Lung (tissue), 12 donors: ENCODE data around the gene COPS7B. TPM values are rescaled to one million over a fixed set of nuclear protein-coding genes. Genes with fewer than 3 reads are reported as not detected.

Experiments
- ATAC-seq: fragments of 200-7000 bp; cut with Tn5 transposase; one replicate; pipeline ENCODE4 v1.9.1; 2020; ENCODE audit warnings: moderate number of reproducible peaks; ENCODE audit not compliant: insufficient read depth, low FRiP score
- DNase-seq, 3 donors: peaks; one replicate each; pipeline ENCODE4 v3.0.0-alpha.2; 2013 to 2017
- H3K27ac ChIP-seq, 2 donors: one replicate each; pipeline ENCODE4 v1.5.1; 2013; ENCODE audit warnings: mild to moderate bottlenecking in 2 of 2, moderate library complexity in 2 of 2, control low read depth in 1 of 2, inconsistent platforms in 1 of 2, low read depth in 1 of 2, low read length in 1 of 2
- H3K27me3 ChIP-seq, 3 donors: one replicate each; pipeline ENCODE4 v1.5.1; 2013; ENCODE audit warnings: low read length in 2 of 3; ENCODE audit not compliant: control insufficient read depth in 3 of 3, insufficient read depth in 3 of 3
- H3K36me3 ChIP-seq, 4 donors: one replicate each; pipeline ENCODE4 v1.5.1; 2013; ENCODE audit warnings: low read length in 4 of 4, mild to moderate bottlenecking in 1 of 4, moderate library complexity in 1 of 4; ENCODE audit not compliant: control insufficient read depth in 4 of 4, insufficient read depth in 4 of 4
- H3K4me1 ChIP-seq, 5 donors: one replicate each; pipeline ENCODE4 v1.5.1; 2013; ENCODE audit warnings: low read length in 5 of 5, mild to moderate bottlenecking in 2 of 5, moderate library complexity in 1 of 5; ENCODE audit not compliant: control insufficient read depth in 5 of 5, insufficient read depth in 5 of 5
- H3K4me3 ChIP-seq: one replicate; pipeline ENCODE4 v1.5.1; 2013; ENCODE audit warnings: mild to moderate bottlenecking, control low read depth, moderate library complexity
- H3K9ac ChIP-seq, 2 donors: one replicate each; pipeline ENCODE4 v1.5.1; 2013; ENCODE audit warnings: low read length in 2 of 2, control low read depth in 1 of 2; ENCODE audit not compliant: insufficient read depth in 1 of 2
- H3K9me3 ChIP-seq, 4 donors: one replicate each; pipeline ENCODE4 v1.5.1; 2013; ENCODE audit warnings: low read length in 3 of 4, mild to moderate bottlenecking in 1 of 4, moderate library complexity in 1 of 4; ENCODE audit not compliant: control insufficient read depth in 4 of 4, insufficient read depth in 3 of 4
- CTCF ChIP-seq: IDR thresholded peaks from 2 replicates; pipeline ENCODE4 v1.5.1; 2012; ENCODE audit warnings: mild to moderate bottlenecking; ENCODE audit errors: control extremely low read depth, extremely low read depth
- WGBS, 2 donors: extraction: QIAGEN DNeasy Blood & Tissue Kit; methylation state at CpG; one replicate each; pipeline ENCODE4 v1.1.7; 2013; 5-methylcytosine and 5-hydroxymethylcytosine counted together
- polyA plus RNA-seq, 2 donors: library from polyadenylated mRNA; stranded (reverse); fragments of 200-250 nt; gene quantifications; one replicate each; pipeline ENCODE4 v1.2.1, GENCODE V29; 2013
- total RNA-seq, 2 donors: library from RNA; depleted of rRNA in 1 of 2; stranded (reverse); fragments of >200 nt in 1 of 2; gene quantifications; one replicate each; pipeline ENCODE4 v1.2.1, GENCODE V29; 2014 to 2021
- donor health status: control.
- donor health status: control.
- donor health status: Bipolar disorder and iron deficiency.
- donor health status: healthy.
- donor health status: DM: yes; HTN: yes; CAD: no.

The COPS7B gene
- total and polyA plus RNA-seq, 4 donors = 19.5 to 39.4 (median 23.1) TPM

- ATAC-seq = no peak
- Histone ChIP-seq H3K9ac (peak overlapping the region; percentile 16 to 63), H3K36me3 (peaks cover 3 to 12% (median 8%) of the 10 kb centered on the region in 4 donors), H3K27ac (peak overlapping the region; percentile 8 to 41), H3K27me3 (no peaks in the 10 kb centered on the region), H3K4me1 (peaks cover 3 to 34% (median 14%) of the 10 kb centered on the region in 5 donors), H3K4me3 (peak overlapping the region; percentile 98), H3K9me3 (no peaks in the 10 kb centered on the region)
- WGBS, 2 donors = 52 to 55% methylated on average over 6 of the region's 6 CpGs
- peak in 1 of 3 donors; percentile 10 for DNase-seq
- TF ChIP-seq CTCF = no peak
Measured at GRCh38 chr2:231785822-231786176, 446 bp upstream of the COPS7B start.

GRCh38 chr2:231786917-231787292 is 660 bp downstream of the COPS7B start:
- peaks cover 3 to 33% (median 14%) of the 10 kb centered on the region in 5 donors for H3K4me1 ChIP-seq
- H3K27me3 ChIP-seq = no peaks in the 10 kb centered on the region
- TF ChIP-seq CTCF = no peak
- WGBS, 2 donors = 11 to 17% methylated on average over 11 of the region's 11 CpGs
- no peak for DNase-seq
- peaks cover 3 to 17% (median 16%) of the 10 kb centered on the region in 4 donors for H3K36me3 ChIP-seq
- H3K9ac ChIP-seq = peak overlapping the region in 1 of 2 donors; percentile 67
- peak overlapping the region; percentile 98 for H3K4me3 ChIP-seq
- ATAC-seq = no peak
- no peaks in the 10 kb centered on the region for H3K9me3 ChIP-seq
- H3K27ac ChIP-seq = no peak overlapping the region

GRCh38 chr2:231791107-231791506 is 4.9 kb downstream of the COPS7B start:
- DNase-seq (no peak), ATAC-seq (no peak)
- WGBS, 2 donors = 80 to 90% methylated on average over 3 of the region's 3 CpGs
- no peaks in the 10 kb centered on the region for H3K9me3 ChIP-seq
- H3K9ac ChIP-seq = no peak overlapping the region
- no peaks in the 10 kb centered on the region for H3K27me3 ChIP-seq
- peaks cover 0 to 13% (median 4%) of the 10 kb centered on the region in 5 donors for H3K4me1 ChIP-seq
- no peak overlapping the region for H3K27ac ChIP-seq
- H3K4me3 ChIP-seq = no peak overlapping the region
- no peak for TF ChIP-seq CTCF
- peaks cover 11 to 31% (median 30%) of the 10 kb centered on the region in 4 donors for H3K36me3 ChIP-seq

- H3K27ac ChIP-seq = no peak overlapping the region
- H3K27me3 ChIP-seq = no peaks in the 10 kb centered on the region
- DNase-seq (no peak), ATAC-seq (no peak)
- H3K4me3 ChIP-seq = no peak overlapping the region
- H3K36me3 ChIP-seq = peaks cover 19 to 52% (median 41%) of the 10 kb centered on the region in 4 donors
- 97% methylated on average over 3 of the region's 3 CpGs for WGBS, 2 donors
- H3K9me3 ChIP-seq = no peaks in the 10 kb centered on the region
- no peak overlapping the region for H3K9ac ChIP-seq
- H3K4me1 ChIP-seq = no peaks in the 10 kb centered on the region
- TF ChIP-seq CTCF = no peak
Measured at GRCh38 chr2:231794383-231794782, 8.1 kb downstream of the COPS7B start.
